SKM-1 (cell line): ENCODE measurements around the gene CAPRIN1.

Source experiments
- DNase-seq: peaks from one replicate; lab custom pipeline; 2025; ENCODE audit not compliant: unreplicated experiment; lab: John Stamatoyannopoulos, UW

CAPRIN1 gene

GRCh38 chr11:34139346-34139745 lies 87.8 kb downstream of the CAPRIN1 start:
- no peak for DNase-seq

GRCh38 chr11:34140149-34140548 lies 88.6 kb downstream of the CAPRIN1 start:
- no peak for DNase-seq

- no peak for DNase-seq
Measured at GRCh38 chr11:34143048-34143447, 91.5 kb downstream of the CAPRIN1 start.

- no peak for DNase-seq
Measured at GRCh38 chr11:34145073-34145472, 93.5 kb downstream of the CAPRIN1 start.

GRCh38 chr11:34145847-34146381 lies 94.4 kb downstream of the CAPRIN1 start:
- no peak for DNase-seq

- no peak for DNase-seq
Measured at GRCh38 chr11:34146411-34146810, 94.9 kb downstream of the CAPRIN1 start.

- no peak for DNase-seq
Measured at GRCh38 chr11:34146866-34147265, 95.3 kb downstream of the CAPRIN1 start.

- DNase-seq, result no peak
Measured at GRCh38 chr11:34147581-34147980, 96.0 kb downstream of the CAPRIN1 start.

- peak; percentile 49 for DNase-seq
Measured at GRCh38 chr11:34148504-34149165, 97.1 kb downstream of the CAPRIN1 start.

GRCh38 chr11:34149274-34149673 lies 97.7 kb downstream of the CAPRIN1 start:
- DNase-seq, result no peak

GRCh38 chr11:34149786-34150185 lies 98.3 kb downstream of the CAPRIN1 start:
- DNase-seq, result no peak

GRCh38 chr11:34150494-34151151 lies 99.1 kb downstream of the CAPRIN1 start:
- no peak for DNase-seq
